ENCODE data around the gene LBHD1.
"Not testable (repeated sequence)": the region's sequence is repeated elsewhere in the genome, so short reads cannot be mapped to it uniquely, and the experiment has no call there.

Gene LBHD1

GRCh38 chr11:62687508-62688396, 15.7 kb upstream of the LBHD1 start:
- Histone ChIP-seq H3K9ac (ENCODE audit: low read length) (peak overlapping the region; percentile 23), H3K9me3 (ENCODE audit: control insufficient read depth, low read length) (no peaks in the 10 kb centered on the region), H3K27me3 (ENCODE audit: control insufficient read depth, insufficient read depth, low read length) (peaks cover 15% of the 10 kb centered on the region), H3K4me1 (ENCODE audit: control insufficient read depth, insufficient read depth, low read length) (peaks cover 12% of the 10 kb centered on the region), H3K4me3 (ENCODE audit: low read length) (no peak overlapping the region), H3K36me3 (ENCODE audit: control insufficient read depth, insufficient read depth, low read length) (no peaks in the 10 kb centered on the region)

- Histone ChIP-seq H3K4me3 (ENCODE audit: low read length) (no peak overlapping the region), H3K36me3 (ENCODE audit: control insufficient read depth, insufficient read depth, low read length) (no peaks in the 10 kb centered on the region), H3K9me3 (ENCODE audit: control insufficient read depth, low read length) (no peaks in the 10 kb centered on the region), H3K27me3 (ENCODE audit: control insufficient read depth, insufficient read depth, low read length) (peaks cover 3% of the 10 kb centered on the region), H3K9ac (ENCODE audit: low read length) (no peak overlapping the region), H3K4me1 (ENCODE audit: control insufficient read depth, insufficient read depth, low read length) (peaks cover 7% of the 10 kb centered on the region)
Observed at GRCh38 chr11:62682518-62682917, 10.5 kb upstream of the LBHD1 start.

- Histone ChIP-seq H3K9me3 (ENCODE audit: control insufficient read depth, low read length) (no peaks in the 10 kb centered on the region), H3K9ac (ENCODE audit: low read length) (no peak overlapping the region), H3K4me3 (ENCODE audit: low read length) (no peak overlapping the region), H3K36me3 (ENCODE audit: control insufficient read depth, insufficient read depth, low read length) (no peaks in the 10 kb centered on the region), H3K27me3 (ENCODE audit: control insufficient read depth, insufficient read depth, low read length) (no peaks in the 10 kb centered on the region), H3K4me1 (ENCODE audit: control insufficient read depth, insufficient read depth, low read length) (peaks cover 7% of the 10 kb centered on the region)
Observed at GRCh38 chr11:62680825-62681240, 8.8 kb upstream of the LBHD1 start.

- Histone ChIP-seq H3K4me1 (ENCODE audit: control insufficient read depth, insufficient read depth, low read length) (peaks cover 7% of the 10 kb centered on the region), H3K4me3 (ENCODE audit: low read length) (peak within 1 kb of the TSS; percentile 84), H3K9ac (ENCODE audit: low read length) (peak within 1 kb of the TSS; percentile 90), H3K9me3 (ENCODE audit: control insufficient read depth, low read length) (no peaks in the 10 kb centered on the region), H3K27me3 (ENCODE audit: control insufficient read depth, insufficient read depth, low read length) (no peaks in the 10 kb centered on the region), H3K36me3 (ENCODE audit: control insufficient read depth, insufficient read depth, low read length) (no peaks in the 10 kb centered on the region)
Observed at GRCh38 chr11:62678770-62679696, 7.0 kb upstream of the LBHD1 start, which contains the start of gene UBXN1. UBXN1 (minus strand) TSS chr11:62679073; CDS start chr11:62678923, 150 bp downstream.

- Histone ChIP-seq H3K4me1 (ENCODE audit: control insufficient read depth, insufficient read depth, low read length) (peaks cover 7% of the 10 kb centered on the region), H3K9ac (ENCODE audit: low read length) (peak overlapping the region; percentile 90), H3K36me3 (ENCODE audit: control insufficient read depth, insufficient read depth, low read length) (no peaks in the 10 kb centered on the region), H3K9me3 (ENCODE audit: control insufficient read depth, low read length) (no peaks in the 10 kb centered on the region), H3K27me3 (ENCODE audit: control insufficient read depth, insufficient read depth, low read length) (no peaks in the 10 kb centered on the region), H3K4me3 (ENCODE audit: low read length) (peak overlapping the region; percentile 84)
Observed at GRCh38 chr11:62678433-62678769, 6.3 kb upstream of the LBHD1 start.

- Histone ChIP-seq H3K4me1 (ENCODE audit: control insufficient read depth, insufficient read depth, low read length) (peaks cover 11% of the 10 kb centered on the region), H3K9me3 (ENCODE audit: control insufficient read depth, low read length) (no peaks in the 10 kb centered on the region), H3K4me3 (ENCODE audit: low read length) (peak overlapping the region; percentile 84), H3K27me3 (ENCODE audit: control insufficient read depth, insufficient read depth, low read length) (no peaks in the 10 kb centered on the region), H3K36me3 (ENCODE audit: control insufficient read depth, insufficient read depth, low read length) (no peaks in the 10 kb centered on the region), H3K9ac (ENCODE audit: low read length) (peak overlapping the region; percentile 90)
Observed at GRCh38 chr11:62677714-62678113, 5.6 kb upstream of the LBHD1 start.

- no peaks in the 10 kb centered on the region for H3K36me3 ChIP-seq (ENCODE audit: control insufficient read depth, insufficient read depth, low read length)
- peaks cover 17% of the 10 kb centered on the region for H3K4me1 ChIP-seq (ENCODE audit: control insufficient read depth, insufficient read depth, low read length)
- no peaks in the 10 kb centered on the region for H3K27me3 ChIP-seq (ENCODE audit: control insufficient read depth, insufficient read depth, low read length)
- no peak overlapping the region for H3K9ac ChIP-seq (ENCODE audit: low read length)
- H3K4me3 ChIP-seq (ENCODE audit: low read length): no peak overlapping the region
- H3K9me3 ChIP-seq (ENCODE audit: control insufficient read depth, low read length): no peaks in the 10 kb centered on the region
Observed at GRCh38 chr11:62677156-62677555, 5.1 kb upstream of the LBHD1 start.

GRCh38 chr11:62676698-62677097, 4.6 kb upstream of the LBHD1 start:
- Histone ChIP-seq H3K36me3 (ENCODE audit: control insufficient read depth, insufficient read depth, low read length) (no peaks in the 10 kb centered on the region), H3K4me3 (ENCODE audit: low read length) (no peak overlapping the region), H3K27me3 (ENCODE audit: control insufficient read depth, insufficient read depth, low read length) (no peaks in the 10 kb centered on the region), H3K9ac (ENCODE audit: low read length) (no peak overlapping the region), H3K9me3 (ENCODE audit: control insufficient read depth, low read length) (no peaks in the 10 kb centered on the region), H3K4me1 (ENCODE audit: control insufficient read depth, insufficient read depth, low read length) (peaks cover 17% of the 10 kb centered on the region)

GRCh38 chr11:62675415-62675814, 3.3 kb upstream of the LBHD1 start:
- H3K4me3 ChIP-seq (ENCODE audit: low read length); H3K27me3 ChIP-seq (ENCODE audit: control insufficient read depth, insufficient read depth, low read length); H3K9ac ChIP-seq (ENCODE audit: low read length); H3K36me3 ChIP-seq (ENCODE audit: control insufficient read depth, insufficient read depth, low read length); H3K9me3 ChIP-seq (ENCODE audit: control insufficient read depth, low read length): not testable (repeated sequence)
- H3K4me1 ChIP-seq (ENCODE audit: control insufficient read depth, insufficient read depth, low read length): peaks cover 17% of the 10 kb centered on the region

GRCh38 chr11:62673196-62673525, 1.1 kb upstream of the LBHD1 start:
- Histone ChIP-seq H3K36me3 (ENCODE audit: control insufficient read depth, insufficient read depth, low read length) (no peaks in the 10 kb centered on the region), H3K4me1 (ENCODE audit: control insufficient read depth, insufficient read depth, low read length) (peaks cover 29% of the 10 kb centered on the region), H3K9ac (ENCODE audit: low read length) (peak overlapping the region; percentile 94), H3K9me3 (ENCODE audit: control insufficient read depth, low read length) (no peaks in the 10 kb centered on the region), H3K27me3 (ENCODE audit: control insufficient read depth, insufficient read depth, low read length) (no peaks in the 10 kb centered on the region), H3K4me3 (ENCODE audit: low read length) (no peak overlapping the region)

GRCh38 chr11:62671236-62671607, 845 bp downstream of the LBHD1 start:
- peaks cover 40% of the 10 kb centered on the region for H3K4me1 ChIP-seq (ENCODE audit: control insufficient read depth, insufficient read depth, low read length)
- H3K27me3 ChIP-seq (ENCODE audit: control insufficient read depth, insufficient read depth, low read length): no peaks in the 10 kb centered on the region
- H3K9me3 ChIP-seq (ENCODE audit: control insufficient read depth, low read length): no peaks in the 10 kb centered on the region
- H3K36me3 ChIP-seq (ENCODE audit: control insufficient read depth, insufficient read depth, low read length): peaks cover 8% of the 10 kb centered on the region
- H3K9ac ChIP-seq (ENCODE audit: low read length): peak overlapping the region; percentile 94
- peak overlapping the region; percentile 98 for H3K4me3 ChIP-seq (ENCODE audit: low read length)
